ENCODE data around the gene NTM. TPM values are rescaled to one million over a fixed set of nuclear protein-coding genes. Genes with fewer than 3 reads are reported as not detected.

The NTM gene
- total RNA-seq, 1 experiment from 2014 or later: 0.73 TPM

DNA sequence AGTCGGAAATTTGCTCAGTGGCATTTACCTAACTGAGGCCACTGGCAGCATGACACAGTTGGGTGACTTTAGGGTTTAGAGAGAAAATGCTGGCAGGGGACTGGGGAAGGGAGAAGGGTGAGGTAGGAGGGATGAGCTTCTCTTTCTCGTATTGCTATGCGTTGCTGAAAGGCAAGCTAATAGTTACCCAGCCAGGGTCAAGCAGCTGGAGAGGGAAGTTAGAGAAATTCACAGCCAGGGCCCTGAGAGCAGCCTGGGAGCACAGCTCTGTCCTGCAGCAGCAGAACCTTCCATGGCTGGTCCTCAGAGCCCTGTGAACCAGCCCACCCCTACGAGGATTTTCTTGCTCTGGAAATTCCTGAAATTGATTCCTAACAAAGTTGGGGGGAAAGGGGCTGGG, 679.6 kb downstream of the NTM start:
- Histone ChIP-seq H3K4me3 (ENCODE audit: low read depth, low read length) (no peak overlapping the region), H3K4me1 (no peaks in the 10 kb centered on the region), H3K36me3 (ENCODE audit: control insufficient read depth, insufficient read depth, low read length) (no peaks in the 10 kb centered on the region), H3K27me3 (replicated peaks; ENCODE audit: control insufficient read depth, insufficient read depth, low read length) (no peaks in the 10 kb centered on the region), H3K9me3 (no peaks in the 10 kb centered on the region)
- BruUV-seq (replicated peaks): no TSS peak
- no peak overlapping the region for H3K27ac Mint-ChIP-seq (ENCODE audit: unreplicated experiment)
- ChIA-PET POLR2A (no interaction called here), CTCF (no interaction called here)
- H3K36me3 Mint-ChIP-seq (ENCODE audit: insufficient read depth, unreplicated experiment): no peaks in the 10 kb centered on the region
- no peaks in the 10 kb centered on the region for H3K4me1 Mint-ChIP-seq (ENCODE audit: low read depth, unreplicated experiment)
- H3K4me3 Mint-ChIP-seq (ENCODE audit: unreplicated experiment): no peak overlapping the region
- intact Hi-C loops (cut with micrococcal nuclease; ENCODE audit: unreplicated experiment): no loop called here
- DNase-seq: no peak
- H3K9me3 Mint-ChIP-seq (ENCODE audit: unreplicated experiment): no peaks in the 10 kb centered on the region
- TF ChIP-seq, protein P1, sequence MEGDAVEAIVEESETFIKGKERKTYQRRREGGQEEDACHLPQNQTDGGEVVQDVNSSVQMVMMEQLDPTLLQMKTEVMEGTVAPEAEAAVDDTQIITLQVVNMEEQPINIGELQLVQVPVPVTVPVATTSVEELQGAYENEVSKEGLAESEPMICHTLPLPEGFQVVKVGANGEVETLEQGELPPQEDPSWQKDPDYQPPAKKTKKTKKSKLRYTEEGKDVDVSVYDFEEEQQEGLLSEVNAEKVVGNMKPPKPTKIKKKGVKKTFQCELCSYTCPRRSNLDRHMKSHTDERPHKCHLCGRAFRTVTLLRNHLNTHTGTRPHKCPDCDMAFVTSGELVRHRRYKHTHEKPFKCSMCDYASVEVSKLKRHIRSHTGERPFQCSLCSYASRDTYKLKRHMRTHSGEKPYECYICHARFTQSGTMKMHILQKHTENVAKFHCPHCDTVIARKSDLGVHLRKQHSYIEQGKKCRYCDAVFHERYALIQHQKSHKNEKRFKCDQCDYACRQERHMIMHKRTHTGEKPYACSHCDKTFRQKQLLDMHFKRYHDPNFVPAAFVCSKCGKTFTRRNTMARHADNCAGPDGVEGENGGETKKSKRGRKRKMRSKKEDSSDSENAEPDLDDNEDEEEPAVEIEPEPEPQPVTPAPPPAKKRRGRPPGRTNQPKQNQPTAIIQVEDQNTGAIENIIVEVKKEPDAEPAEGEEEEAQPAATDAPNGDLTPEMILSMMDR (IDR thresholded peaks at IDR 0.05; ENCODE audit: insufficient read depth in 1 of 2, low read depth in 1 of 2, low read length in 1 of 2, severe bottlenecking in 1 of 2, unreplicated experiment in 1 of 2): no peak
- H3K27me3 Mint-ChIP-seq (ENCODE audit: insufficient read depth, unreplicated experiment): peaks cover 12% of the 10 kb centered on the region

DNA sequence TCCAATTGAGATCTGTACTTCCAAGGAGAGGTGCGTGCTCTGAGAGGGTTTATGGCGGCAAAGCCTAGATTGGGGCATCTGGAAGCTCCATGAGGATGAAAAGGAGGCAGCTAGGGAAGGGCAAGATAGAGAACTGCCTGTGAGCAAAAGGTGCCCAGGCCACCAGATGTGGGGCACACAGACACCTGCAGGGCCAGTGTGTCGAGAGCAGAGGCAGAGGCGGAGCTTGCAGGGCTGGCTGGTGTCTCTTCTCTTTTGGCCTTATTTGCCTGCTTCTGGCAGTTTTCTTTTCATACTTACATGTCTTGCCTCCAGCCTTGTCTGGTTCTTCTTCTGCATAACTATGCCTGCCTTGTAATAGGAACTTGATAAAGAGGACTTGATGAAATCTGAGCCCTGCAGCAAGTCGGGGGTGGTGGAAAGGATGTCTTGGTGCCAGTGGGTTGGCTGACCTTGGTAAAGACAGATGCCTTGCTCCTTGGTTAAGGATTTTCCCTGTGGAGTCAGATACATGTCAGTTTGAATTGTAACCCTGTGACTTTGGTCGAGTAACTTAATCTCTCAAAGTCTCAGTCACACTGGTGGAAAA, 680.3 kb downstream of the NTM start:
- Histone ChIP-seq H3K9me3 (no peaks in the 10 kb centered on the region), H3K4me3 (ENCODE audit: low read depth, low read length) (no peak overlapping the region), H3K4me1 (no peaks in the 10 kb centered on the region), H3K36me3 (ENCODE audit: control insufficient read depth, insufficient read depth, low read length) (no peaks in the 10 kb centered on the region), H3K27me3 (replicated peaks; ENCODE audit: control insufficient read depth, insufficient read depth, low read length) (no peaks in the 10 kb centered on the region)
- BruUV-seq (replicated peaks): no TSS peak
- H3K4me3 Mint-ChIP-seq (ENCODE audit: unreplicated experiment): no peak overlapping the region
- intact Hi-C loops (cut with micrococcal nuclease; ENCODE audit: unreplicated experiment): no loop called here
- ChIA-PET CTCF (no interaction called here), POLR2A (no interaction called here)
- no peaks in the 10 kb centered on the region for H3K9me3 Mint-ChIP-seq (ENCODE audit: unreplicated experiment)
- no peak overlapping the region for H3K27ac Mint-ChIP-seq (ENCODE audit: unreplicated experiment)
- no peaks in the 10 kb centered on the region for H3K4me1 Mint-ChIP-seq (ENCODE audit: low read depth, unreplicated experiment)
- H3K36me3 Mint-ChIP-seq (ENCODE audit: insufficient read depth, unreplicated experiment): no peaks in the 10 kb centered on the region
- H3K27me3 Mint-ChIP-seq (ENCODE audit: insufficient read depth, unreplicated experiment): peaks cover 12% of the 10 kb centered on the region
- TF ChIP-seq, protein P1 (IDR thresholded peaks at IDR 0.05; ENCODE audit: insufficient read depth in 1 of 2, low read depth in 1 of 2, low read length in 1 of 2, severe bottlenecking in 1 of 2, unreplicated experiment in 1 of 2): no peak
- no peak for DNase-seq

DNA sequence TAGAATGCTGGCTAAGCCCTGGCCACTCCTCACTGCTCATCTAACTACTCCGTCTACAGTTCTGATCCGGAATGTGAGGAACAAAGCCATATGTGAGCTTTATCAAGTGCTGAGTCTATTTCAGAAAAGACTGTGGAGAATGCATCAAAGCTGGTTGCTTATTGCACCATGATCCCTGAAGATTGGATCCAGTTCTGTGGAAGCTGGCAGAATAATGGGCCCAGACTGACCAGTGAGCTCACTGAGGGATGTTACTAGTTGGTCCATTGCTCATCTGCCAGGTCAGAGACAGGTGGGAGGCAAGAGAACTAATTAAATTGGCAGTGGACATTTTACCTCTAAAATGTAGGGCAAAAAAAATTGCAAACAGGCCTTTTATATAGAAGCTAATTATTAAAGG, 681.3 kb downstream of the NTM start:
- POLR2A ChIA-PET: no interaction called here
- TF ChIP-seq, protein P1 (IDR thresholded peaks at IDR 0.05; ENCODE audit: insufficient read depth in 1 of 2, low read depth in 1 of 2, low read length in 1 of 2, severe bottlenecking in 1 of 2, unreplicated experiment in 1 of 2): no peak
- Mint-ChIP-seq H3K4me1 (ENCODE audit: low read depth, unreplicated experiment) (no peaks in the 10 kb centered on the region), H3K4me3 (ENCODE audit: unreplicated experiment) (no peak overlapping the region), H3K27me3 (ENCODE audit: insufficient read depth, unreplicated experiment) (peaks cover 12% of the 10 kb centered on the region), H3K9me3 (ENCODE audit: unreplicated experiment) (no peaks in the 10 kb centered on the region), H3K36me3 (ENCODE audit: insufficient read depth, unreplicated experiment) (no peaks in the 10 kb centered on the region), H3K27ac (ENCODE audit: unreplicated experiment) (no peak overlapping the region)
- intact Hi-C loops (cut with micrococcal nuclease; ENCODE audit: unreplicated experiment): no loop called here
- Histone ChIP-seq H3K9me3 (no peaks in the 10 kb centered on the region), H3K4me1 (no peaks in the 10 kb centered on the region), H3K4me3 (ENCODE audit: low read depth, low read length) (no peak overlapping the region), H3K36me3 (ENCODE audit: control insufficient read depth, insufficient read depth, low read length) (no peaks in the 10 kb centered on the region), H3K27me3 (replicated peaks; ENCODE audit: control insufficient read depth, insufficient read depth, low read length) (no peaks in the 10 kb centered on the region)
- no peak for DNase-seq
- CTCF ChIA-PET: no interaction called here
- no TSS peak for BruUV-seq (replicated peaks)

Data from Caco-2 (cell line).